M059J (cell line): Measurements from ENCODE around the gene LRRC55. TPM values are rescaled to one million over a fixed set of nuclear protein-coding genes. Genes with fewer than 3 reads are reported as not detected.

Experiments used
- DNase-seq: peaks from one replicate; pipeline ENCODE4 v3.0.0-alpha.2; 2012; ENCODE audit warnings: low read depth
- total RNA-seq: library from RNA; depleted of rRNA; stranded (reverse); fragments of >200 nt; shearing (Covaris generic); gene quantifications from 2 replicates; pipeline ENCODE4 v1.2.3, GENCODE V29; 2014; rRNA removed

Gene LRRC55
- not detected in 2 replicates for total RNA-seq

- no peak for DNase-seq
Observed at GRCh38 chr11:57181678-57182305, at the start of gene LRRC55. Gene LRRC55 (plus strand): TSS chr11:57181953. CDS start chr11:57182023, 70 bp downstream.

GRCh38 chr11:57133366-57134038, 48.3 kb upstream of the LRRC55 start:
- no peak for DNase-seq

- no peak for DNase-seq
Observed at GRCh38 chr11:57134284-57134683, 47.5 kb upstream of the LRRC55 start.

DNA sequence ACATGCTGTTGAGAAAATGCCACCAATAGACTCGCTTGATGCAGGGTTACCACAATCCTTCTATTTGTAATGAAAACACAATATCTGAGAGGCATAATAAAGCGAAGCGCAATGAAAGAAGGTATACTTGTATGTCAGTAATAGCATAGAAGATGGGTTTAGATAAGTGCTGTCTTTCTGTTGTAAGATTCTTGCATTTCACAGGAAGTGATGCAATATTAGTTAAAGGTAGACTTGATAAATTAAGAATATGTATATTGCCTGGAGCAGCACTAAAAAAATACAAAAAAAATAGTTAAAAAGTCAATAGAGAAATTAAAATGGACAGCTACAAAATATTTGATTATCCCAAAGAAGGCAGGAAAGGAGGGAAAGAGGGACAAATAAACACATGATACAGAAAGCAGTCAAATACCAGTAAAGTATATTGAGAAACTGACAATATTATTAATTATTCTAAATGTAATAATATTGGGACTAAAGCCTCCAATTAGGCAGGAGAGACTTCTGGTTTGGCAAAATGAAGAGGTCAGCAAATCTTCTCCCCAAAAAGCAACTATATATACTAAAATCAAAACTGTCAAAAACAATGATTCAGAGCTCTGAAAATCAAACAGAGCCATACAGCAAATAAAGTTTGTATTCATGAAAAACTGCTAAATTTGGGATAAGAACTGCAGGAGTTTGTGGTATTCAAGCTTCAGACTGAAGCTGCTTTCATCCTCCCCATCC, 46.6 kb upstream of the LRRC55 start:
- no peak for DNase-seq

GRCh38 chr11:57140568-57140967, 41.2 kb upstream of the LRRC55 start:
- no peak for DNase-seq

GRCh38 chr11:57143459-57143858, 38.3 kb upstream of the LRRC55 start:
- no peak for DNase-seq

DNA sequence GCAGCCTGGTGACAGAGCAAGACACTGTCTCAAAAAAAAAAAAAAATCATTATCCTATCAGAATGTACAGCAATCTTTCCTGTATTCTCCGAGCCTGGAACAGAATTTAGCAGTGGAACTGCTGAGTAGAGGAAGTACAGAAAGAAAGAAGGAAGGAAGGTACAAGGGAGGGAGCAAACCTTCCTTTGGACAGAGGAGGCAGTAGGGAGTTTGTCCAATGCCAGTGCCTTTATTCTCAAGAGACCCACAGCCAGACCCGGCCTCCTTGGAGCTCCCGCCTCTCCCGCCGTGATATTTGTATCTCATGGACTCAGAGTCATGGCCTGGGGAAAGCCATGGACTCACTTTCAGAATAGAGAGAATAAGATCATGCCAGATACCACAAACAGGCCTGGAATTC, 37.7 kb upstream of the LRRC55 start:
- no peak for DNase-seq

DNA sequence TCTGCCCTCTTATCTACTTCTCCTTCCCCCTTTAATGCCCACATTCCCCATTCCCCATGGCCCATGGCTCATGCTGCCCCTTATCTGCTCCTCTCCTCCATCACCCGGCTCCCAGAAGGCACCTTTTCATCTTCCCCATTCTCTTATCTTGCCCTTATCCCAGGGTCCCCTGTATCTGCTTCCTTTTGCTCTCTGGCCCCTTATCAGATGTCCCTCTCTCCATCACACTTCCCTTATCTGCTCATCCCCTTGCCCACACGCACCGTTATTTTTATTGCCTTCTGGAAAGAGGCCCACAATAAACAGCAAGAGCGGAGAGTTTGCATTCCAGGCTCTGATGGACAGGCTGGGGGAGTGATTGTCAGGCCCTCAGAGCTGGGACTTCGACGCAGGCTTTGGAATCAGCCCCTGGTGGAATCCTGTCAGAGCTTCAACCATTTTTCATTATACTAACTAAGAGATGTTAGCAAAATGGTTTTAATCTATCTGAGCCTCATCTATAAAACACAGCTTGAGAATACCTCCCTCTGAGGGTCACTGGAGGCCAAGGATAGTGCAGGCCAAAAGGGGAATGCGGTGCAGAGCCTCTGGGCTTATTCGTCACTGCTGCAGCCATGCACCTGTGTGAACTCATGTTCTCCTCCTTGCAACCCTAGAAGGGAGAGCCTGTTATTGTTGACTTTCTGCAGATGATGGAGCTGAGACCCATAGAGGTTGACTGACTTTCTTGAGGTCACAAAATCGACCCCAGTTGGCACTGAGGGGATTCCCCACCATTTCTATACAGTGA, 37.0 kb upstream of the LRRC55 start:
- no peak for DNase-seq

DNA sequence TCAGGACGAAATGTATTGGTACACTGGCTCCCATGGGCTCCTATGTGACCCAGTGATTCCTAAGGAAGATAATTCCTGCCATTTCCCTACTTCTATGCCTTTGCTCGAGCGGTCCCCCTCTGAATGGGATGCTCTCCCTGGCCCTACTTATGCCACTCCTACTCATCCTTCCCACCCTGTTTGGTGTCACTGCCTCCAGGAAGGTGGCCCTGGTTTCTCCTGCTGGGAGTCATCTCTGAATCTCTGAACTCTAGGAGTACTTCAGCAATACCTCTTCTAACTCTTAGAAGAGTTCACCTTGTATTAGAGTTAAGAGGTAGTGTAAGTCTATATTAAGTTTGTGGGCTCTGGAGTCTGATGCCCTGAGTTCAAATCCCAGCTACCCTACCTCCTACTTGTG, 35.5 kb upstream of the LRRC55 start:
- no peak for DNase-seq

- no peak for DNase-seq
Observed at GRCh38 chr11:57148621-57149020, 33.1 kb upstream of the LRRC55 start.

DNA sequence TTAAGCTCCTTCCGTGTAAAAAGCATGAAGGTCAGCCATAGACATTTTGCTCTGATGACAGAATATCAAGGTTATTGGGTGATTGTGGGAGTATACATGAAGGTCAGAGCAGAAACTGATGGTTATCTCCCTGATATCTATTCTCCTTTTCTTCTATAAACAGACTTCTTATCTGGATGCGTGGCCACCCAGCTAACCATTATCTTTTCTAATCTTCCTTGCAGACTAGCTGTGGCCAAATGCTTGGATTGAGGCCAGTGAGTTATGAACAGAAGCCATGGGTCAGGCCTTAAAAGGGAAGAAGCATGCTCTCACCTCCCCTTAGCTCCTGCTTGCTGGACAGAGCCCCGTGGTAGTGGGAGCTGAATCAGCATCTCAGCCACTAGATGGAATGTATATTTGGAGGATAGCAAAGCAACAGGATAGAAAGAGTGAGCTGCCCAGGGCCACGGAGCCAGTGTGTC, 31.3 kb upstream of the LRRC55 start:
- peak; percentile 3 for DNase-seq

DNA sequence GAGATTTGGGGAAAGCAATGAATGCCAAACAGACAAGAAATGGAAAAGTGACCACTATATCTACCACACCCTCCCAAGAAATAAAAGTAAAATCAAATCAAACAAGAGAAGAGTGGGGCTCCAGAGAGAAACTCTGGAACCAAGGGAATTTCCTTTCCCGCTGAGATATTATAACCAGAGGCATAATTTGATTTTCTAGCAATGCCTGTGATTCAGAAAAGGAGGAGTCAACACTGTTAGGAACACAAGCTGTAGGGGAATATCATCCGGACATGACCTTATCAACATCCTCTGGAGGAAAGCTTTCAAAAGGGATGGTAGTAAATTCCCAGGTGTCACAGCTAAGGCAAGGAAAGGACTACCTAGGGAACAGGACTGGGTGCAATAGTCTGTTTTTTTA, 29.6 kb upstream of the LRRC55 start:
- no peak for DNase-seq

GRCh38 chr11:57153448-57153847, 28.3 kb upstream of the LRRC55 start:
- DNase-seq = no peak

- DNase-seq = no peak
Observed at GRCh38 chr11:57154739-57155138, 27.0 kb upstream of the LRRC55 start.

- DNase-seq = no peak
Observed at GRCh38 chr11:57155400-57155799, 26.4 kb upstream of the LRRC55 start.

- no peak for DNase-seq
Observed at GRCh38 chr11:57155838-57156607, 25.7 kb upstream of the LRRC55 start.

DNA sequence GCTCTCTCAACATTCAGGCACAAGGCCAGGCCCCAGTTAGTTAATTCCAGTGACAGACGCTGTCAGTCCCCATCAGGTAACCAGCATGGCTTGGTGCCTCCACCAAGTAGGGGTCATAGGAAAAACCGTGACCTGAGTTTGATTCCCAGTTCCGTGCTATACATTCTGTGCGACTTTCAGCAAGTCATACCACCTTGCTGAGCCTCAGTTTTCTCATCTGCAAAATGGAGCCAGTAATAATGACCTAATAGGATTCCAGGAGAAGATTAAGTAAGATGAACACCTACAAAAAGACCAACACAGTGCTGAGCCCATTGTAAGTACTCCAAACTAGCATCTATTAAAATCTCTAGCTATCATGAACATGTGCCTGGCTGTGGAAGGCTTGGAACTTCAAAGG, 24.8 kb upstream of the LRRC55 start:
- no peak for DNase-seq

- DNase-seq = no peak
Observed at GRCh38 chr11:57157624-57158023, 24.1 kb upstream of the LRRC55 start.

- no peak for DNase-seq
Observed at GRCh38 chr11:57158180-57158579, 23.6 kb upstream of the LRRC55 start.

- no peak for DNase-seq
Observed at GRCh38 chr11:57158599-57158998, 23.2 kb upstream of the LRRC55 start.

DNA sequence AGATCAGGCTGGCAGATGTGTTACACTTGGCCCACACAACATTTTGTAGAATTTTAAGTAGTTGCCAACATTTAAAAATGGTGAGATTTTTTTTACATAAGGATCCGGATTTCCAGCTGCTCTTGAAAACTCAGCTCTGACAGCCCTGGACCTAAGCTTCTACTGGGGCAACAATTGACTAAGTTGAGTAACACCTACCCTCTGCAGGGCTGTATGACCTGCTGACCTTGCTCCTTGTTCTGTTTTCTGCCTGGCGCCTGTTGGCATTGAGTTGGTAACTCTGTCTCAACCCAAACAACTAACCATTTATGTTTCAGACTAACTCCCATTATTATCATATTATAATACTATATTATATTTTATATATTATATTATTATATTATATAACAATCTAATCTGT, 21.1 kb upstream of the LRRC55 start:
- no peak for DNase-seq
